GM12801 (cell line): Measurements from ENCODE around the gene THAP8.

Source experiments
- TF ChIP-seq, protein P1 (sequence below): IDR thresholded peaks from one replicate; pipeline ENCODE4 v1.5.1; 2011; ENCODE audit warnings: control low read depth; ENCODE audit not compliant: insufficient read length; ENCODE audit errors: extremely low read depth

The THAP8 gene

DNA sequence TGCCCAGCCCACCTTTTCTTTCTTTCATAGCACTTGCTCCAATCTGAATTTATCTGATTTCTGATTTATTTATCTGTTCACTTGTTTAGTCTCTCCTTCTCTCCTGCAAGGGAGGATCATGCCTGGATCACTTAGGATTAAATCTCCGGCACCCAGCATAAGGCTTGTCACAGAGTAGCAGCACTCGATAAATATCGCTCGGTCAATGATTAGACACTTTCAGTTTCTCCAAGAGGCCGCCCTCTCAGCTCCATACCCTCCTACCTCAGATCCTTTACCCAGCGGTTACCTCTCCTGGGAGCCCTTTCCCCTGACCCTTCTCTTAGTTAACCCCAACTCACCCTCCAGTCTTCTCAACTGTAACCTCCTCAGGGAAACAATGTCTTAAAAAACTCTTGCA, 22.8 kb downstream of the THAP8 start:
- TF ChIP-seq, protein P1, sequence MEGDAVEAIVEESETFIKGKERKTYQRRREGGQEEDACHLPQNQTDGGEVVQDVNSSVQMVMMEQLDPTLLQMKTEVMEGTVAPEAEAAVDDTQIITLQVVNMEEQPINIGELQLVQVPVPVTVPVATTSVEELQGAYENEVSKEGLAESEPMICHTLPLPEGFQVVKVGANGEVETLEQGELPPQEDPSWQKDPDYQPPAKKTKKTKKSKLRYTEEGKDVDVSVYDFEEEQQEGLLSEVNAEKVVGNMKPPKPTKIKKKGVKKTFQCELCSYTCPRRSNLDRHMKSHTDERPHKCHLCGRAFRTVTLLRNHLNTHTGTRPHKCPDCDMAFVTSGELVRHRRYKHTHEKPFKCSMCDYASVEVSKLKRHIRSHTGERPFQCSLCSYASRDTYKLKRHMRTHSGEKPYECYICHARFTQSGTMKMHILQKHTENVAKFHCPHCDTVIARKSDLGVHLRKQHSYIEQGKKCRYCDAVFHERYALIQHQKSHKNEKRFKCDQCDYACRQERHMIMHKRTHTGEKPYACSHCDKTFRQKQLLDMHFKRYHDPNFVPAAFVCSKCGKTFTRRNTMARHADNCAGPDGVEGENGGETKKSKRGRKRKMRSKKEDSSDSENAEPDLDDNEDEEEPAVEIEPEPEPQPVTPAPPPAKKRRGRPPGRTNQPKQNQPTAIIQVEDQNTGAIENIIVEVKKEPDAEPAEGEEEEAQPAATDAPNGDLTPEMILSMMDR: no peak

- TF ChIP-seq, protein P1: no peak
Observed at GRCh38 chr19:36030264-36031148, 23.6 kb downstream of the THAP8 start.

GRCh38 chr19:36028313-36029041, 25.6 kb downstream of the THAP8 start:
- TF ChIP-seq, protein P1: no peak

GRCh38 chr19:36027696-36028095, 26.4 kb downstream of the THAP8 start:
- TF ChIP-seq, protein P1: no peak

GRCh38 chr19:36026091-36026876, 27.8 kb downstream of the THAP8 start:
- TF ChIP-seq, protein P1: no peak

- TF ChIP-seq, protein P1: no peak
Observed at GRCh38 chr19:36025541-36025940, 28.5 kb downstream of the THAP8 start.

GRCh38 chr19:36023432-36023831, 30.7 kb downstream of the THAP8 start:
- TF ChIP-seq, protein P1: no peak
